HepG2 (cell line): Measurements from ENCODE around the gene FAM120C.

ENCODE experiments used
- SRSF1 ChIP-seq: fragments of 200-400 bp; formaldehyde crosslinking; optimal IDR thresholded peaks from 2 replicates; pipeline ENCODE3; 2017; ENCODE audit warnings: mild to moderate bottlenecking, low read depth, low read length, moderate library complexity
- ZFYVE20 ChIP-seq: sonication (generic); formaldehyde crosslinking; IDR thresholded peaks from 2 replicates; pipeline ENCODE4 v1.8.0; 2023; ENCODE audit warnings: low read depth, mild to moderate bottlenecking, moderate library complexity, missing genetic modification reagents, borderline replicate concordance
- ZNF251 ChIP-seq: sonication (generic); formaldehyde crosslinking; IDR thresholded peaks from 2 replicates; pipeline ENCODE4 v1.9.0; 2021; ENCODE audit warnings: mild to moderate bottlenecking, missing genetic modification reagents
- ZNF484 ChIP-seq: sonication (generic); formaldehyde crosslinking; IDR thresholded peaks from 2 replicates; pipeline ENCODE4 v1.5.1; 2020; ENCODE audit warnings: mild to moderate bottlenecking, low read depth, missing genetic modification reagents, borderline replicate concordance
- TF ChIP-seq, protein P1 (sequence below): sonication (generic); formaldehyde crosslinking; IDR thresholded peaks from 2 replicates; pipeline ENCODE4 v1.5.0; 2020; ENCODE audit warnings: mild to moderate bottlenecking, missing genetic modification reagents, moderate library complexity
- TF ChIP-seq, protein P2 (sequence below): sonication (generic); formaldehyde crosslinking; IDR thresholded peaks from 2 replicates; pipeline ENCODE4 v1.5.0; 2020; ENCODE audit warnings: missing genetic modification reagents

DNA sequence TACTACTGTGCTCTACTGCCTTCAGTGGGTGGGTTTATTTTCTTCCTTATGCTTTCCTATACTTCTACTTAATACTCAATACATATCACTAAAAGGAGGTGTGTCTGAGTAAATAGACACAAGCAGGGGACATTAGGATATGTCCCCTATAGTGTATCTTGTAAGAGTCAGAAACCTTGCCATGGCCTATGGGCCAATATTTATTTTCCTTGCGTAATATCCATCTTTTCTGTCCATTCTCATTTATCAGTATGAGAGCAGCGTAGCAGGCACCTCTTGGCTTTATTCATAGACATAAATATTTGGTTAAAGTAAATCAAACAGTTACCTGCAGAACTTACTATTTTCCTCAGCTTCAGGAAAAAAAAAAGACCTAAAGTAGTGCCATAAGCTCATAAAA, 92.2 kb downstream of the FAM120C start:
- TF ChIP-seq ZNF484 (no peak), SRSF1 (no peak), ZFYVE20 (no peak), ZNF251 (CRISPR knock-in tag) (no peak)
- TF ChIP-seq, protein P1, sequence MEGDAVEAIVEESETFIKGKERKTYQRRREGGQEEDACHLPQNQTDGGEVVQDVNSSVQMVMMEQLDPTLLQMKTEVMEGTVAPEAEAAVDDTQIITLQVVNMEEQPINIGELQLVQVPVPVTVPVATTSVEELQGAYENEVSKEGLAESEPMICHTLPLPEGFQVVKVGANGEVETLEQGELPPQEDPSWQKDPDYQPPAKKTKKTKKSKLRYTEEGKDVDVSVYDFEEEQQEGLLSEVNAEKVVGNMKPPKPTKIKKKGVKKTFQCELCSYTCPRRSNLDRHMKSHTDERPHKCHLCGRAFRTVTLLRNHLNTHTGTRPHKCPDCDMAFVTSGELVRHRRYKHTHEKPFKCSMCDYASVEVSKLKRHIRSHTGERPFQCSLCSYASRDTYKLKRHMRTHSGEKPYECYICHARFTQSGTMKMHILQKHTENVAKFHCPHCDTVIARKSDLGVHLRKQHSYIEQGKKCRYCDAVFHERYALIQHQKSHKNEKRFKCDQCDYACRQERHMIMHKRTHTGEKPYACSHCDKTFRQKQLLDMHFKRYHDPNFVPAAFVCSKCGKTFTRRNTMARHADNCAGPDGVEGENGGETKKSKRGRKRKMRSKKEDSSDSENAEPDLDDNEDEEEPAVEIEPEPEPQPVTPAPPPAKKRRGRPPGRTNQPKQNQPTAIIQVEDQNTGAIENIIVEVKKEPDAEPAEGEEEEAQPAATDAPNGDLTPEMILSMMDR = no peak
- TF ChIP-seq, protein P2, sequence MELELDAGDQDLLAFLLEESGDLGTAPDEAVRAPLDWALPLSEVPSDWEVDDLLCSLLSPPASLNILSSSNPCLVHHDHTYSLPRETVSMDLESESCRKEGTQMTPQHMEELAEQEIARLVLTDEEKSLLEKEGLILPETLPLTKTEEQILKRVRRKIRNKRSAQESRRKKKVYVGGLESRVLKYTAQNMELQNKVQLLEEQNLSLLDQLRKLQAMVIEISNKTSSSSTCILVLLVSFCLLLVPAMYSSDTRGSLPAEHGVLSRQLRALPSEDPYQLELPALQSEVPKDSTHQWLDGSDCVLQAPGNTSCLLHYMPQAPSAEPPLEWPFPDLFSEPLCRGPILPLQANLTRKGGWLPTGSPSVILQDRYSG (CRISPR knock-in tag) = no peak
